DMS53 (cell line): ENCODE results near the gene PWWP3B.
"Not testable (repeated sequence)": the region's sequence is repeated elsewhere in the genome, so short reads cannot be mapped to it uniquely, and the experiment has no call there.

Source experiments
- DNase-seq: peaks from one replicate; lab custom pipeline; 2025; lab: John Stamatoyannopoulos, UW

PWWP3B gene

GRCh38 chrX:106168107-106168506 is at the start of gene PWWP3B:
Gene PWWP3B (plus strand): TSS chrX:106168305. CDS start chrX:106205433, 37,128 bp downstream.
- DNase-seq = peak; percentile 84

- DNase-seq = no peak
These were observed 29.1 kb upstream of the PWWP3B start for GRCh38 chrX:106139048-106139447.

- DNase-seq = no peak
These were observed 23.1 kb upstream of the PWWP3B start for GRCh38 chrX:106144755-106145639.

- DNase-seq = no peak
These were observed 17.4 kb upstream of the PWWP3B start for GRCh38 chrX:106150701-106151100.

- peak; percentile 32 for DNase-seq
These were observed 8.2 kb upstream of the PWWP3B start for GRCh38 chrX:106159861-106160282.

- DNase-seq = peak; percentile 65
These were observed 2.2 kb downstream of the PWWP3B start for GRCh38 chrX:106170318-106170717.

- no peak for DNase-seq
These were observed 3.3 kb downstream of the PWWP3B start for GRCh38 chrX:106171293-106171820.

- DNase-seq = peak; percentile 86
These were observed 9.2 kb downstream of the PWWP3B start for GRCh38 chrX:106177106-106177981.

- peak; percentile 7 for DNase-seq
These were observed 9.8 kb downstream of the PWWP3B start for GRCh38 chrX:106177982-106178321.

GRCh38 chrX:106178826-106179225 is 10.7 kb downstream of the PWWP3B start:
- DNase-seq = no peak

GRCh38 chrX:106183685-106184084 is 15.6 kb downstream of the PWWP3B start:
- DNase-seq = not testable (repeated sequence)

GRCh38 chrX:106201502-106202178 is 33.5 kb downstream of the PWWP3B start:
- no peak for DNase-seq

- peak; percentile 38 for DNase-seq
These were observed 35.2 kb downstream of the PWWP3B start for GRCh38 chrX:106203315-106203714.

GRCh38 chrX:106208154-106208553 is 40.0 kb downstream of the PWWP3B start:
- no peak for DNase-seq
